ENCODE results near the gene SWSAP1.

SWSAP1 gene

GRCh38 chr19:11408591-11408990, 34.1 kb downstream of the SWSAP1 start:
- no peak for TF ChIP-seq GATA2 (IDR thresholded peaks at IDR 0.05; ENCODE audit: low read depth, low read length)
- no peak for TF ChIP-seq GATA3 (IDR thresholded peaks at IDR 0.05; ENCODE audit: low read depth, low read length)

GRCh38 chr19:11410682-11411081, 36.2 kb downstream of the SWSAP1 start:
- TF ChIP-seq GATA2 (IDR thresholded peaks at IDR 0.05; ENCODE audit: low read depth, low read length) (no peak), GATA3 (IDR thresholded peaks at IDR 0.05; ENCODE audit: low read depth, low read length) (no peak)

- TF ChIP-seq GATA3 (IDR thresholded peaks at IDR 0.05; ENCODE audit: low read depth, low read length) (no peak), GATA2 (IDR thresholded peaks at IDR 0.05; ENCODE audit: low read depth, low read length) (no peak)
Observed at GRCh38 chr19:11414544-11414943, 40.1 kb downstream of the SWSAP1 start.

- no peak for TF ChIP-seq GATA3 (IDR thresholded peaks at IDR 0.05; ENCODE audit: low read depth, low read length)
- no peak for TF ChIP-seq GATA2 (IDR thresholded peaks at IDR 0.05; ENCODE audit: low read depth, low read length)
Observed at GRCh38 chr19:11416346-11417052, 42.0 kb downstream of the SWSAP1 start.

- TF ChIP-seq GATA2 (IDR thresholded peaks at IDR 0.05; ENCODE audit: low read depth, low read length) (no peak), GATA3 (IDR thresholded peaks at IDR 0.05; ENCODE audit: low read depth, low read length) (no peak)
Observed at GRCh38 chr19:11418094-11418548, 43.7 kb downstream of the SWSAP1 start.

- TF ChIP-seq GATA3 (IDR thresholded peaks at IDR 0.05; ENCODE audit: low read depth, low read length): no peak
- TF ChIP-seq GATA2 (IDR thresholded peaks at IDR 0.05; ENCODE audit: low read depth, low read length): no peak
Observed at GRCh38 chr19:11418549-11419506, 44.4 kb downstream of the SWSAP1 start, which contains the start of gene RGL3. Gene RGL3 (minus strand): TSS chr19:11419314. CDS start chr19:11419278, 36 bp downstream.

GRCh38 chr19:11420429-11421370, 46.2 kb downstream of the SWSAP1 start:
- TF ChIP-seq GATA2 (IDR thresholded peaks at IDR 0.05; ENCODE audit: low read depth, low read length) (no peak), GATA3 (IDR thresholded peaks at IDR 0.05; ENCODE audit: low read depth, low read length) (no peak)

- TF ChIP-seq GATA2 (IDR thresholded peaks at IDR 0.05; ENCODE audit: low read depth, low read length): no peak
- no peak for TF ChIP-seq GATA3 (IDR thresholded peaks at IDR 0.05; ENCODE audit: low read depth, low read length)
Observed at GRCh38 chr19:11421371-11422098, 47.1 kb downstream of the SWSAP1 start.

GRCh38 chr19:11422163-11423065, 47.9 kb downstream of the SWSAP1 start:
- TF ChIP-seq GATA3 (IDR thresholded peaks at IDR 0.05; ENCODE audit: low read depth, low read length) (no peak), GATA2 (IDR thresholded peaks at IDR 0.05; ENCODE audit: low read depth, low read length) (no peak)

GRCh38 chr19:11423164-11423790, 48.8 kb downstream of the SWSAP1 start:
- no peak for TF ChIP-seq GATA3 (IDR thresholded peaks at IDR 0.05; ENCODE audit: low read depth, low read length)
- no peak for TF ChIP-seq GATA2 (IDR thresholded peaks at IDR 0.05; ENCODE audit: low read depth, low read length)

GRCh38 chr19:11423791-11424181, 49.3 kb downstream of the SWSAP1 start:
- no peak for TF ChIP-seq GATA2 (IDR thresholded peaks at IDR 0.05; ENCODE audit: low read depth, low read length)
- no peak for TF ChIP-seq GATA3 (IDR thresholded peaks at IDR 0.05; ENCODE audit: low read depth, low read length)
